ENCODE results near the gene EXOC7.
A peak's percentile ranks its signal among the peaks of the same experiment; 100 is the strongest.

Gene EXOC7

GRCh38 chr17:76141212-76142038 is 37.8 kb upstream of the EXOC7 start, which contains the start of gene FOXJ1:
TSS of gene FOXJ1 (minus strand) at chr17:76141245. CDS start at chr17:76140395, 850 bp downstream.
- DNase-seq (ENCODE audit: extremely low read depth, low read depth) = peak; percentile 54
- TF ChIP-seq, protein P1, sequence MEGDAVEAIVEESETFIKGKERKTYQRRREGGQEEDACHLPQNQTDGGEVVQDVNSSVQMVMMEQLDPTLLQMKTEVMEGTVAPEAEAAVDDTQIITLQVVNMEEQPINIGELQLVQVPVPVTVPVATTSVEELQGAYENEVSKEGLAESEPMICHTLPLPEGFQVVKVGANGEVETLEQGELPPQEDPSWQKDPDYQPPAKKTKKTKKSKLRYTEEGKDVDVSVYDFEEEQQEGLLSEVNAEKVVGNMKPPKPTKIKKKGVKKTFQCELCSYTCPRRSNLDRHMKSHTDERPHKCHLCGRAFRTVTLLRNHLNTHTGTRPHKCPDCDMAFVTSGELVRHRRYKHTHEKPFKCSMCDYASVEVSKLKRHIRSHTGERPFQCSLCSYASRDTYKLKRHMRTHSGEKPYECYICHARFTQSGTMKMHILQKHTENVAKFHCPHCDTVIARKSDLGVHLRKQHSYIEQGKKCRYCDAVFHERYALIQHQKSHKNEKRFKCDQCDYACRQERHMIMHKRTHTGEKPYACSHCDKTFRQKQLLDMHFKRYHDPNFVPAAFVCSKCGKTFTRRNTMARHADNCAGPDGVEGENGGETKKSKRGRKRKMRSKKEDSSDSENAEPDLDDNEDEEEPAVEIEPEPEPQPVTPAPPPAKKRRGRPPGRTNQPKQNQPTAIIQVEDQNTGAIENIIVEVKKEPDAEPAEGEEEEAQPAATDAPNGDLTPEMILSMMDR (IDR thresholded peaks at IDR 0.05; ENCODE audit: low read depth, low read length) = no peak

- TF ChIP-seq, protein P1 (IDR thresholded peaks at IDR 0.05; ENCODE audit: low read depth, low read length) = no peak
- no peak for DNase-seq (ENCODE audit: extremely low read depth, low read depth)
These were observed 37.1 kb upstream of the EXOC7 start for GRCh38 chr17:76140661-76141211.

DNA sequence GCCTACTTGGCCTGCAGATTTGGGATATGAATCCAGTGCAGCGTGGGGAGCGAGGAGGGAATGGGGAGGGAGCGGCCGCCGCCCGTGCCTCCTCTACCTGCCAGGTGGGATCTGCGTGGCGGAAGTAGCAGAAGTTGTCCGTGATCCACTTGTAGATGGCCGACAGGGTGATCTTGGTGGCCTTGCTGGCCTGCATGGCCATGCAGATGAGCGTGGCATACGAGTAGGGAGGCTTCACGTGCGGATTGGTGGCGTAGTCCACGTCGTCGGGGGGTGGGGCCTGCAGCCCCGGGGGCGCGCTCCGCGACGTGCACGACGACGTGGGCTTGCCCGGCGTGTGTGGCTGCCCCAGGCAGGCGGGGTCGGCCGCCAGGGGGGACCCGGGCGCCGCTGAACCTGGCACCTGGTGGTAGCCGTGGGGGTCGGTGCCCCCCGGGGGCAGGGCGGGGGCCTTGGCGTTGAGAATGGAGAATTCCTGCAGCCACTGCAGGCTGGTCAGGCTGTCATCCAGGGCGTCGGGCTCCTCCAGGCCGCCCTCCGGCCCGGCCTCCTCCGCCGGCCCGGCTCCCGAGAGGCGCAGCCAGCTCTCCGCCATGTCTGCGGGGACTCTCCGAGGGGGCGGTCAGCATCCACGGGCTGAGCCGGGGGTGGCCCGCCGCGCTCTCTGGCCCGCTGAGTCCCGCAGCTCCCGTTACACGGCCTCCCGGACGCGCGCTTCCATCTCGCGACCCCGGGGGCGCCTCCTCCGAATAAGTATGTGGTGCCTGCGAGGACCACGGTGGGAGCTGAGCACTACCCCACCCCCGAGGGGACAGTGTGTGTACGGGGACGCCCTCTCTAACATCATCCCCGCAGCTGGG is 36.4 kb upstream of the EXOC7 start:
- TF ChIP-seq, protein P1 (IDR thresholded peaks at IDR 0.05; ENCODE audit: low read depth, low read length) = no peak
- no peak for DNase-seq (ENCODE audit: extremely low read depth, low read depth)

DNA sequence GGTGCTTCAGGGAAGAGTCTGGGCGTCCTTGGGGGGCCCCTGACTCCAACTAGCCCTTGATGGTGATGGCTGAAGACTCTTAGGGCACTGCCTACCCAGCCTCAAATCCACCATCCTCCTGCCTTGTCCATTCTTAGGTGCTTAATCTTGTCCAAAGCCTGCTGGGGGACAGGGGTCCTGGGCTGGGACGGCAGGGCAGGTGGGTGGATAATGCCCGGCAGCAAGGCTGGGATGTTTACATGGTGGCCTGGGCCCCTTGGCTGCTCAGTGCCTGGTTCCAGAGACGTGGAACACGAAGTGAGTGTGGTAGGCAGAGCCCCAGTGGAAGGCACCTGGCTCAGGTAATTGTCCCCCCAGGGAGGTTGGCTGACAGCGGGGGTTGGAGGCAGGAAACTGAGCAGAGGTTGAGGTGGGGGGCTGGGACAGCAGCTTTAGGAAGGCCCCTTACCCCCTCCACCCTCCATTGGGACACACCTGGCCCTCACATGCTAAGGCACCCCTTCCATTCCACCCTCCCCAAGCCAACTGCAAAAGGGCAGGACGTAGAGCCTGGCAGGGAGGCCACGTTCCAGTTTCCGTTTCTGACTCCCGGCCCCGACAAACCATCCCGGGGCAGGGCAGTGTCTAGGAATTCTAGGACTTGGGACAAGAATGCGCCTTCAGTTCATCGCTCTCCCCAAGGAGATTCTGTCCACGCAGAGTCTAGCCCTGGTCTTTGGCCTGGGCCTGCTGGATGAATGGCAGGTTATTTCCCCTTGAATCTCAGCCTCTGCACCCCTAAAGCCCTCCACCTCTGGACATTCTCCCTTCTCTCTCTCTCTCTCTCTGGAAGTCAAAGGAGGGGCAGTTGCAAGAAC is 35.5 kb upstream of the EXOC7 start:
- TF ChIP-seq, protein P1 (IDR thresholded peaks at IDR 0.05; ENCODE audit: low read depth, low read length) = no peak
- no peak for DNase-seq (ENCODE audit: extremely low read depth, low read depth)

GRCh38 chr17:76138234-76138895 is 34.8 kb upstream of the EXOC7 start:
- TF ChIP-seq, protein P1 (IDR thresholded peaks at IDR 0.05; ENCODE audit: low read depth, low read length) = no peak
- no peak for DNase-seq (ENCODE audit: extremely low read depth, low read depth)
